KMS-11 (cell line): ENCODE results near the gene FAM118A.

Source experiments
- H2AFZ ChIP-seq: fragments of 200-600 bp; sonication (generic); 2 replicates; pipeline ENCODE4 v1.6.1; 2016; ENCODE audit warnings: antibody characterized with exemption, mixed run types, low read depth
- H3K27ac ChIP-seq: fragments of 200-600 bp; sonication (generic); 2 replicates; pipeline ENCODE4 v1.6.1; 2016; ENCODE audit warnings: mild to moderate bottlenecking, mixed run types
- H3K27me3 ChIP-seq: fragments of 200-600 bp; sonication (generic); 2 replicates; pipeline ENCODE4 v1.6.1; 2017; ENCODE audit warnings: mild to moderate bottlenecking, low read depth, mixed run types, moderate library complexity; ENCODE audit not compliant: insufficient read depth
- H3K36me3 ChIP-seq: fragments of 200-600 bp; sonication (generic); 2 replicates; pipeline ENCODE4 v1.6.1; 2017; ENCODE audit warnings: mild to moderate bottlenecking, mixed run types; ENCODE audit not compliant: insufficient read depth
- H3K4me1 ChIP-seq: fragments of 200-600 bp; sonication (generic); 2 replicates; pipeline ENCODE4 v1.6.1; 2016; ENCODE audit warnings: mild to moderate bottlenecking, low read depth, mixed run types; ENCODE audit not compliant: poor library complexity, severe bottlenecking
- H3K4me2 ChIP-seq: fragments of 200-600 bp; sonication (generic); 2 replicates; pipeline ENCODE4 v1.7.0; 2016; ENCODE audit warnings: mild to moderate bottlenecking, mixed run types
- H3K4me3 ChIP-seq: fragments of 200-600 bp; sonication (generic); IDR thresholded peaks from 2 replicates; pipeline ENCODE4 v1.6.1; 2017; ENCODE audit warnings: low read depth, low read length, mixed read lengths; ENCODE audit not compliant: insufficient read depth
- H3K79me2 ChIP-seq: fragments of 200-600 bp; sonication (generic); 2 replicates; pipeline ENCODE4 v1.6.1; 2016; ENCODE audit warnings: low read depth, mixed run types; ENCODE audit not compliant: insufficient read depth
- H3K9ac ChIP-seq: fragments of 200-600 bp; sonication (generic); 2 replicates; pipeline ENCODE4 v1.6.1; 2016; ENCODE audit warnings: mild to moderate bottlenecking, mixed run types
- H4K20me1 ChIP-seq: fragments of 200-600 bp; sonication (generic); 2 replicates; pipeline ENCODE4 v1.6.1; 2016; ENCODE audit warnings: mild to moderate bottlenecking, mixed run types; ENCODE audit not compliant: insufficient read depth
- TF ChIP-seq, protein P1 (sequence below): fragments of 200-600 bp; sonication (generic); conservative IDR thresholded peaks from 2 replicates; pipeline ENCODE4 v1.6.1; 2017; ENCODE audit warnings: low read depth, mild to moderate bottlenecking, antibody characterized with exemption, low read length, moderate library complexity, mixed read lengths

Gene FAM118A

DNA sequence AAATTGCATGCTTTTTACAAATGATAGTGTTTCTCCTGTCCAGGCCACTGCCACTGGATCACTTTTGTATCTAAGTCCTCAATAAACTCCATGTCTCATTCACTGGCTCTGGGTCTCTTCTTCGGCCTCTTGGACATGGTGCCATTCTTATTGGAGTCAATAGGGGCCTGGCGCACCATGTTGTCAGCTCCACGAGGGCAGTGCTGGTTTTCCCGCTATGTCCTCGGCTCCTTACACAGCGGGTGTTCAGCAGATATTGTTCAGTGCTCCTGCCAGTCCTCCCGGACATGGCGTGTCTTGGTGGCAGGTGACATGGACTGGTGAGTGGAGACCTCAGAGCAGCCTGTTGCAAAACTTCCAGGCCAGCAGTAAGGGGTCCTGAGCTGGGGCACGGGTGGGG is 3.6 kb upstream of the FAM118A start:
- Histone ChIP-seq H3K79me2 (peaks cover 11% of the 10 kb centered on the region), H2AFZ (no peak overlapping the region), H3K4me1 (peaks cover 10% of the 10 kb centered on the region), H4K20me1 (no peaks in the 10 kb centered on the region), H3K4me3 (no peak overlapping the region), H3K4me2 (no peak overlapping the region), H3K27me3 (no peaks in the 10 kb centered on the region; the same call in 1 of the 2 replicates), H3K36me3 (no peaks in the 10 kb centered on the region), H3K27ac (no peak overlapping the region), H3K9ac (no peak overlapping the region)
- TF ChIP-seq, protein P1, sequence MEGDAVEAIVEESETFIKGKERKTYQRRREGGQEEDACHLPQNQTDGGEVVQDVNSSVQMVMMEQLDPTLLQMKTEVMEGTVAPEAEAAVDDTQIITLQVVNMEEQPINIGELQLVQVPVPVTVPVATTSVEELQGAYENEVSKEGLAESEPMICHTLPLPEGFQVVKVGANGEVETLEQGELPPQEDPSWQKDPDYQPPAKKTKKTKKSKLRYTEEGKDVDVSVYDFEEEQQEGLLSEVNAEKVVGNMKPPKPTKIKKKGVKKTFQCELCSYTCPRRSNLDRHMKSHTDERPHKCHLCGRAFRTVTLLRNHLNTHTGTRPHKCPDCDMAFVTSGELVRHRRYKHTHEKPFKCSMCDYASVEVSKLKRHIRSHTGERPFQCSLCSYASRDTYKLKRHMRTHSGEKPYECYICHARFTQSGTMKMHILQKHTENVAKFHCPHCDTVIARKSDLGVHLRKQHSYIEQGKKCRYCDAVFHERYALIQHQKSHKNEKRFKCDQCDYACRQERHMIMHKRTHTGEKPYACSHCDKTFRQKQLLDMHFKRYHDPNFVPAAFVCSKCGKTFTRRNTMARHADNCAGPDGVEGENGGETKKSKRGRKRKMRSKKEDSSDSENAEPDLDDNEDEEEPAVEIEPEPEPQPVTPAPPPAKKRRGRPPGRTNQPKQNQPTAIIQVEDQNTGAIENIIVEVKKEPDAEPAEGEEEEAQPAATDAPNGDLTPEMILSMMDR = no peak

DNA sequence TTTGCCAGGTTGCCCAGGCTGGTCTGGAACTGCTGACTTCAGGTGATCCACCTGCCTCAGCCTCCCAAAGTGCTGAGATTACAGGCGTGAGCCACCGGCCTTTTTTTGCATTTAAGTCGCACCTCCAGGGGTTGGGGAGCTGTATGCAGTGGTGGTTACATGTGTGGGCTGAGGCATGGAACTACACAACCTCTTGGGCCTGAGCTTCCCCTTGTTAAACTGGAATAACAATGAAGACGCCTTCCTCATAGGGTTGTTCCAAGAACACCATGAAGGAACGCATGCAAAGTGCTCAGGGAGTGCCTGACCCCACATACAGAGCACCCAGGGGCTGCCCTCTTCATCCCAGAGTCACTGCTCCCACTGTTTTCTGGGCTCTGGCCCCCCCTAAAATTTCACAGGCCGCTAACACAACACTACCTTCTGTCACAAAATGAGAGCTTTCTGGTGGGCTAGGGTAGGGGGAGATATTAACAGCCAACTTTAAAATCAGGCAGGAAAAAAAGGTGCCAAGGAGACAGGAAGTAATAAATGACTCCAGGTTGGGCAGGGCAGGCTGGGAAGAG is 1.3 kb upstream of the FAM118A start:
- TF ChIP-seq, protein P1 = no peak

DNA sequence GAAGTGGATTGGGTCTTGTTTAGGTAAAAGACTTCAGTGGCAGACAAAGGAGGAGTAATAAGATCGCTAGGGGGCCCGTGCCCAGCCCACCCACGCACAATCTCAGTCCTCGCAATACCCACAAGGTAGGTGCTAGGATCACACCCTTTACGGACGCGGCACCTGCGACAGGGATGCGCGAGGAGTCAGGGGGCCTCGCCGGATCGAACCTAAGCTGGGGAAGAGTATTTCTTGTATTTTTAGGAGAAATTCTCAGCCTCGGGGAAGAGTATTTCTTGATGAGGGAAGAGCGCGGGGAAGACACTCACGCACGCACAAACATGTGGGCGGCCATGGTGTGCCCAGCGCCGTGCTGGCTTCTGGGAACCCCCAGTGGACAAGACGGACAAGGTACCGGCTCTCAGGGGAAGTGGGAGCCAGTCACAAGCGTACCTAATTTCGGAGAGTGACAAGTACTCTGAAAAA is 745 bp upstream of the FAM118A start:
- Histone ChIP-seq H3K79me2 (peaks cover 38% of the 10 kb centered on the region), H3K4me2 (peak overlapping the region; percentile 68)

More for the DNA sequence above, 1.3 kb upstream of the FAM118A start:
- no peaks in the 10 kb centered on the region for H4K20me1 ChIP-seq
- no peak overlapping the region for H3K27ac ChIP-seq
- H3K4me2 ChIP-seq = no peak overlapping the region
- peak overlapping the region; percentile 95; the same call in 1 of the 2 replicates for H2AFZ ChIP-seq
- peaks cover 14% of the 10 kb centered on the region for H3K4me1 ChIP-seq
- peaks cover 34% of the 10 kb centered on the region for H3K79me2 ChIP-seq
- no peak overlapping the region for H3K9ac ChIP-seq
- H3K36me3 ChIP-seq = no peaks in the 10 kb centered on the region
- H3K4me3 ChIP-seq = no peak overlapping the region
- H3K27me3 ChIP-seq = no peaks in the 10 kb centered on the region

DNA sequence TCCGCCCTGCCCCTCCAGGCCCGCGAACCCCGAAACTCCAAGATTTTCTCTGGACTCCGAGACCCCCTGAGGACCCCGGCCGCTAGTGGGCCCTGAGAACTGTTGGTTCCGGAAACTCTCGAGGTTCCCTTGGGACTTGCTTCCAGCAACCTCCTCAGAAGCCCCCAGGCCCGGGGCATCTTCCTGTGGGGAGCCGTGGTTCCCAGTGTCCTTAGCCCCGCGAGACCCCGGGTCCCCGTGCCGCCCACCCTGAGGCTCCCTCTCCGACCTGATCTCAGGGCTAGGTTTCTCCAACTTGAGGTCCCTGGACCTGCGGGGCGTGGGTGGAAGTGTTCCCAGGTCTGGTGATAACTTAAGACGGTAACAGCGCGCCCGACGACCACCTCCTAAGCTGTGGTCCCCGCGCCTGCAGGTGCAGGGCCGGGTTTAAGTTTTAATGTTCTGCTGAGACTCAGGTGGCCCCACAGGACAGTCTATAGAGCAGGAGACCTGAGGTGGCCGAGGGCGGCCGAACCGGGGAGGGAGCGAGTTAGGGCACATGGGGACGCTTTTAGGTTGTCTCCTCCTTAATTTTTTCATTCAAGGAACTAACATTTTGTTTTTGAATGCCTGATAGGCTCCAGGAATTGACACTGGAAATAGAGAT is 720 bp downstream of the FAM118A start:
- peak overlapping the region; percentile 81 for H3K9ac ChIP-seq
- peak overlapping the region; percentile 41; the same call in 1 of the 2 replicates for H2AFZ ChIP-seq
- H3K4me3 ChIP-seq = no peak overlapping the region
- H3K79me2 ChIP-seq = peaks cover 52% of the 10 kb centered on the region
- no peaks in the 10 kb centered on the region for H4K20me1 ChIP-seq
- no peaks in the 10 kb centered on the region for H3K36me3 ChIP-seq
- H3K27ac ChIP-seq = peak overlapping the region; percentile 49
- H3K27me3 ChIP-seq = no peaks in the 10 kb centered on the region
- H3K4me1 ChIP-seq = peaks cover 25% of the 10 kb centered on the region
- TF ChIP-seq, protein P1 = no peak
- peak overlapping the region; percentile 94 for H3K4me2 ChIP-seq

More for the DNA sequence above, 745 bp upstream of the FAM118A start:
- Histone ChIP-seq H3K4me1 (peaks cover 15% of the 10 kb centered on the region), H3K4me3 (no peak overlapping the region), H3K9ac (peak overlapping the region; percentile 30; the same call in 1 of the 2 replicates), H2AFZ (peak overlapping the region; percentile 95), H4K20me1 (no peaks in the 10 kb centered on the region), H3K36me3 (no peaks in the 10 kb centered on the region), H3K27ac (no peak overlapping the region), H3K27me3 (no peaks in the 10 kb centered on the region)
- TF ChIP-seq, protein P1 = no peak
